Adipose tissue (tissue), 3 donors: ENCODE measurements around the gene ZBTB20. TPM values are rescaled to one million over a fixed set of nuclear protein-coding genes. Genes with fewer than 3 reads are reported as not detected.

Experiments used
- H3K27ac ChIP-seq: one replicate; pipeline ENCODE4 v1.5.1; 2013; ENCODE audit warnings: low read depth, low read length
- WGBS, 3 donors: extraction: QIAGEN DNeasy Blood & Tissue Kit; methylation state at CpG; one replicate each; pipeline ENCODE4 v1.1.7; 2013; 5-methylcytosine and 5-hydroxymethylcytosine counted together
- polyA plus RNA-seq, 3 donors: library from polyadenylated mRNA; stranded (reverse); fragments of 200-250 nt; gene quantifications; one replicate each; pipeline ENCODE4 v1.2.3, GENCODE V29; 2013
- donor health status: healthy with polysubstance abuse.
- donor health status: Bipolar disorder and iron deficiency.
- donor health status: healthy.

The ZBTB20 gene
- polyA plus RNA-seq, 3 donors = 0.62 to 7.8 (median 1.4) TPM

GRCh38 chr3:114974387-114974786 is 172.7 kb downstream of the ZBTB20 start:
- H3K27ac ChIP-seq = no peak overlapping the region
- 87 to 92% (median 88%) methylated on average over 3 of the region's 3 CpGs for WGBS, 3 donors

GRCh38 chr3:114973536-114973935 is 173.6 kb downstream of the ZBTB20 start:
- no peak overlapping the region for H3K27ac ChIP-seq
- WGBS, 3 donors = 90 to 92% (median 91%) methylated on average over 3 of the region's 3 CpGs

DNA sequence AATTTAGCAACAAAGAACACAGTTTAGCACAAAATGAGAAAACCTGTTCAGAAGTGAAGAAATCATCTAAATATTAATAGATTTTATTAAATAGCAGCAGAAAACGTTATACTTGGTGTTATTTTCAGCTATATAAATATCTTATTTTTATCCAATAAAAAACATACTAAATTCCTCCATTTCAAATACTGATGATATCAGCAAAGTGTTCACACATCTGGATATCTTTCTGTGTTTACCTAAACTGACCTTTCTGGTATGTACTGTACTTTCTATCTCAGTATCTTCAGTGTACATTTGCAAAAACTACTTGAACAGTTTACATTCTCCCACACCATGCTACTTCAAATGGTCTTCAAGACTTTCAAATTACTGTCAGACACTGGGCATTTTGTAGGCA is 179.9 kb downstream of the ZBTB20 start:
- 41 to 66% (median 66%) methylated on average over 1 of the region's 1 CpG for WGBS, 3 donors
- no peak overlapping the region for H3K27ac ChIP-seq

GRCh38 chr3:114962189-114962588 is 184.9 kb downstream of the ZBTB20 start:
- no peak overlapping the region for H3K27ac ChIP-seq
- WGBS, 3 donors = 57 to 64% (median 61%) methylated on average over 2 of the region's 2 CpGs

GRCh38 chr3:114958930-114959329 is 188.2 kb downstream of the ZBTB20 start:
- H3K27ac ChIP-seq = no peak overlapping the region

- no peak overlapping the region for H3K27ac ChIP-seq
- 98 to 100% (median 98%) methylated on average over 1 of the region's 1 CpG for WGBS, 3 donors
These were observed 193.3 kb downstream of the ZBTB20 start for GRCh38 chr3:114953800-114954199.

GRCh38 chr3:114953215-114953799 is 193.8 kb downstream of the ZBTB20 start:
- H3K27ac ChIP-seq = no peak overlapping the region
- WGBS, 3 donors = 65 to 66% (median 65%) methylated on average over 3 of the region's 3 CpGs

GRCh38 chr3:114942773-114943172 is 204.3 kb downstream of the ZBTB20 start:
- no peak overlapping the region for H3K27ac ChIP-seq
- 90 to 97% (median 91%) methylated on average over 2 of the region's 2 CpGs for WGBS, 3 donors

- H3K27ac ChIP-seq = no peak overlapping the region
- WGBS, 3 donors = 58 to 97% (median 89%) methylated on average over 3 of the region's 3 CpGs
These were observed 205.3 kb downstream of the ZBTB20 start for GRCh38 chr3:114941626-114942309.

DNA sequence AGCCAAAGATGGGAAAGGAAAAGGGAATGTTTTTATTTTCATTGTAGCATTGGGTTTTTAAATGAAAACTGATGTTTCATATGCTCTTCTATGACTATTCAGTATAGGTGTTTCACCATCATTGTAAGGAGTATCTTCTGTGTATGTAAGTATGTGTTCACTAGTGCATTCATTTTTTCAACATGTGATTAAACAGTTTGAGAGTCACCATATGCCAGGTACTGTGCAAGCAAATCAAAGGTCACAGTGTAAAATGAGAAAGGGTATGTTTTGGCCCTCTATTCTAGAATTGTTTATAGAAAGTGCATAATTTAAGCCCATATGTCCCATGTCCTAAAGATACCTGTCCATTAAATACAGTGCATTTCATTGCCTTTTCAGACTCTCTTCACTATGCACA is 207.2 kb downstream of the ZBTB20 start:
- H3K27ac ChIP-seq = no peak overlapping the region

- WGBS, 3 donors = 91 to 95% (median 91%) methylated on average over 1 of the region's 1 CpG
- H3K27ac ChIP-seq = no peak overlapping the region
These were observed 213.7 kb downstream of the ZBTB20 start for GRCh38 chr3:114933407-114933806.

GRCh38 chr3:114929971-114930732 is 216.9 kb downstream of the ZBTB20 start:
- 95 to 97% (median 97%) methylated on average over 21 of the region's 21 CpGs for WGBS, 3 donors
- no peak overlapping the region for H3K27ac ChIP-seq

GRCh38 chr3:114928989-114929640 is 218.0 kb downstream of the ZBTB20 start:
- 74 to 98% (median 94%) methylated on average over 2 of the region's 2 CpGs for WGBS, 3 donors

DNA sequence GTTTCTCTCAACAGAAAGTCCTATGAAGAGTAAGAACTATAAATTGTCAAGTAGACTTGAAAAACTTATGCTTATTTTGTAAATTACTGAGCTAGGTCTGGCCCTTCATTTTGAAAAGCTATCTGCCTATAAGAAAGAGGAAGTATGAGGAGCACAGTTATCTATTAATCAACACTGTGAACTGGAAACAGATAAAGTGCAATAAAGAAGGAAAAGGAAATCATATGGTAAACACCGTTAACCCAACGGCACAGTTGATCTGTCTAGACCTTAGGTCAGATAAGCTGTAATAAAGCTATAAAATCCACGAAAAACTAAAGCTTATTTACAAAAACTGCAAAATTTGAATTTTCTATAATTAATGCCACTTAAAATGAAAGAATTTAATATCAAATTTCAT is 242.5 kb downstream of the ZBTB20 start:
- no peak overlapping the region for H3K27ac ChIP-seq
- WGBS, 3 donors = 50 to 64% (median 59%) methylated on average over 3 of the region's 3 CpGs

More at GRCh38 chr3:114928989-114929640, 218.0 kb downstream of the ZBTB20 start:
- no peak overlapping the region for H3K27ac ChIP-seq

DNA sequence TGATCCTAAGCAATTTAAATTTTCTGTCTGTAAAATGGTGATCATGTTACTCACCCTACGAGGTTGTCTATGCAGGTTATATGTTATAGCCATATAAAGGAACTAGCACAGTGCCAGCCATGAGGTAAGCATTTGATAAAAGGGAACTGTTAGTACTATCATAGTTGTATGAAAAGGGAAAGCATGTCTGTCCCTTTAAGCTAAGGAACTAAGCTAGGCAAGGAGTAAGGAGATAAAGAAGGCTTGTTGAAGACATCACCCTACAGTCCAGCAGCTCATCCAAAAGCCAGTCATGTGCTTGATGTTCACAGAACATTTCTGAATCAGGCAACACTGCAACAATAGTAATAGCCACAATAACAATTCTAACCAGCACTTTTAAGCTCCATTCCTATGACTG is 243.9 kb downstream of the ZBTB20 start:
- 13 to 58% (median 49%) methylated on average over 1 of the region's 1 CpG for WGBS, 3 donors
- H3K27ac ChIP-seq = no peak overlapping the region

DNA sequence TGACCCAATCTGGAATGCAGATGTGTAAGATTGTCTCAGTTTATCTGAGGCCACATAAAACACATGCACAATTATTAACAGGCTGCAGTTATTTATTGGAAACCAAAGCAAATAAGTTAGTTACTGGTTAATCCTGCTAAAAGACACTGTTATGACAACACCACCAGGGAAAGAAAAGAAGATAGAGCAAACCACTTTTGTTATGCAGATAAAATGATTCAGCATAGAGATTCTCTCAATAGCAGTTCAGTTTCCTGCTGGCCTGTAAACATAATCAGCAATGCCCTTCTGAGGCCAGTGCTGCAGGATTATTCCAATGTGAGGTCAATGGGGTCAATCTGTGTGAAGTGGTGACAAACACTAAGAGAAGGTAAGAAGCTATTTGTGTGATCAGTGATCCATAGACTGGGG is 244.4 kb downstream of the ZBTB20 start:
- H3K27ac ChIP-seq = no peak overlapping the region

DNA sequence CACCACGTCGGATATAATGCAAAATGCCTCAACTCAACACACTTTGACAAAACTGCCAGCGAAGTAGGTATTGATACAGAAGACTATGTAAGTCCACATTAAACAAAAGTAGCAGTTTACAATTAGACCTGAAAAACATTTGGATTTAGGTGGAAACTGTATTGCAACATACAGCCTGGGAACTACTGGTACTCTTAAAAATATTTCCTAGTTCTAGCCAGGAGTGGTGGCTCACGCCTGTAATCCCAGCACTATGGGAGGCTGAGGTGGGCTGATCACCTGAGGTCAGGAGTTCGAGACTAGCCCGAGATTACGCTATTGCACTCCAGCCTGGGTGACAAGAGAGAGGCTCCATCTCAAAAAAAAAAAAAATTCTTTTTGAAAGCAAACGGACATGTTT is 246.2 kb downstream of the ZBTB20 start:
- H3K27ac ChIP-seq = no peak overlapping the region
- WGBS, 3 donors = 63 to 78% (median 75%) methylated on average over 8 of the region's 8 CpGs

DNA sequence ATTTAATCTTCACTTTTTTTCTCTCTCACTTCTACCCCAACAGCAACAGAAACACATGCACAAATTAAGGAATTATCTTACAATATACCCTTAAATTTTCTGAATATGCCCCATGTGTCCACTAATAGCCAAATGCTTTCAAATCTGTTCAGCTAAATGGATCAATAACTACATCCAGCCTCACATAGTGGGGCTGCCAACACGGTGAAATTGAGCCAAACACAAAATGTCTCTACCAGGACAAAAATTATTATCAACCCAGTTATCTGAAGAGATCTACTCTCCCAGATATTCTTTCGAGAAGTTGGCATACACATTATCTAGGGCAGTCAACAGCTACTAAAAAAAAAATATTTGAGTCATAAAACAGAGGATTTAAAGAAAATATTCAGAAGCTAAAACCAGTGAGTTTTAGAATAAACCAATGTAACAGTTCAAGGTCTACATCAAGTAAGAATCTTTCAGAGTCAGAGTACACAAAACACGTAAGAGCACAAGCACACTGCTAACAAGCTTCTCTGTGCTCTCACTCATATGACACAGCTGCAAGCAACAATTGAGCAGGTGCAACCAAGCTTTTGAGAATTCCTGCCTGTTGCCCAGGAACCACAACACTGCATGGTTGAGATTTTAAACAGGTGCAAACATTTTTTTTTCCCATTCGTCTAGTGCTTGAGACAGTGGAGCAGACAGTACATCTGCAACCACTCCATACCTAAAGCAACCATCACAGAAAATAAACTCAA is 247.7 kb downstream of the ZBTB20 start:
- WGBS, 3 donors = 19 to 50% (median 50%) methylated on average over 4 of the region's 4 CpGs
- no peak overlapping the region for H3K27ac ChIP-seq

- WGBS, 3 donors = 95 to 100% (median 100%) methylated on average over 1 of the region's 1 CpG
- no peak overlapping the region for H3K27ac ChIP-seq
These were observed 250.1 kb downstream of the ZBTB20 start for GRCh38 chr3:114896978-114897377.
